ENCODE measurements around the gene ALDH1L1. TPM values are rescaled to one million over a fixed set of nuclear protein-coding genes. Genes with fewer than 3 reads are reported as not detected.

Gene ALDH1L1
- total and polyA plus RNA-seq, 5 donors = 7.5 to 16.3 (median 11.0) TPM

- intact Hi-C loops (cut with DNase I) = no loop called here
- no peaks in the 10 kb centered on the region for H3K4me1 ChIP-seq (ENCODE audit: control insufficient read depth, insufficient read depth, low read length)
- no peaks in the 10 kb centered on the region for H3K27me3 ChIP-seq (ENCODE audit: control insufficient read depth, insufficient read depth)
- H3K9me3 ChIP-seq (ENCODE audit: control insufficient read depth, low read length) = no peaks in the 10 kb centered on the region
- no peak overlapping the region for H3K4me3 ChIP-seq (ENCODE audit: low read length)
- DNase-seq = no peak
- 87% methylated on average over 13 of the region's 13 CpGs for WGBS
- ATAC-seq = no peak
- H3K27ac ChIP-seq (ENCODE audit: low read length) = no peak overlapping the region
Measured at GRCh38 chr3:126109146-126109879, 71.1 kb downstream of the ALDH1L1 start.

- ATAC-seq (no peak), DNase-seq (no peak)
- Histone ChIP-seq H3K4me1 (ENCODE audit: control insufficient read depth, insufficient read depth, low read length) (no peaks in the 10 kb centered on the region), H3K4me3 (ENCODE audit: low read length) (no peak overlapping the region), H3K9me3 (ENCODE audit: control insufficient read depth, low read length) (no peaks in the 10 kb centered on the region), H3K27me3 (ENCODE audit: control insufficient read depth, insufficient read depth) (no peaks in the 10 kb centered on the region), H3K27ac (ENCODE audit: low read length) (no peak overlapping the region)
- intact Hi-C loops (cut with DNase I) = no loop called here
- 85% methylated on average over 5 of the region's 5 CpGs for WGBS
Measured at GRCh38 chr3:126108676-126109050, 71.7 kb downstream of the ALDH1L1 start.

GRCh38 chr3:126107957-126108675 lies 72.3 kb downstream of the ALDH1L1 start:
- DNase-seq = no peak
- 89% methylated on average over 8 of the region's 8 CpGs for WGBS
- intact Hi-C loops (cut with DNase I) = no loop called here
- Histone ChIP-seq H3K4me1 (ENCODE audit: control insufficient read depth, insufficient read depth, low read length) (no peaks in the 10 kb centered on the region), H3K27ac (ENCODE audit: low read length) (no peak overlapping the region), H3K9me3 (ENCODE audit: control insufficient read depth, low read length) (no peaks in the 10 kb centered on the region), H3K4me3 (ENCODE audit: low read length) (no peak overlapping the region), H3K27me3 (ENCODE audit: control insufficient read depth, insufficient read depth) (no peaks in the 10 kb centered on the region)
- ATAC-seq = no peak

GRCh38 chr3:126107203-126107939 lies 73.0 kb downstream of the ALDH1L1 start:
- 89% methylated on average over 17 of the region's 17 CpGs for WGBS
- ATAC-seq (no peak), DNase-seq (no peak)
- Histone ChIP-seq H3K9me3 (ENCODE audit: control insufficient read depth, low read length) (no peaks in the 10 kb centered on the region), H3K4me3 (ENCODE audit: low read length) (no peak overlapping the region), H3K27ac (ENCODE audit: low read length) (no peak overlapping the region), H3K27me3 (ENCODE audit: control insufficient read depth, insufficient read depth) (no peaks in the 10 kb centered on the region), H3K4me1 (ENCODE audit: control insufficient read depth, insufficient read depth, low read length) (peaks cover 7% of the 10 kb centered on the region)
- intact Hi-C loops (cut with DNase I) = no loop called here

- no peak overlapping the region for H3K4me3 ChIP-seq (ENCODE audit: low read length)
- H3K27ac ChIP-seq (ENCODE audit: low read length) = no peak overlapping the region
- peaks cover 11% of the 10 kb centered on the region for H3K4me1 ChIP-seq (ENCODE audit: control insufficient read depth, insufficient read depth, low read length)
- no peak for DNase-seq
- 92% methylated on average over 21 of the region's 21 CpGs for WGBS
- no peaks in the 10 kb centered on the region for H3K9me3 ChIP-seq (ENCODE audit: control insufficient read depth, low read length)
- intact Hi-C loops (cut with DNase I) = no loop called here
- no peaks in the 10 kb centered on the region for H3K27me3 ChIP-seq (ENCODE audit: control insufficient read depth, insufficient read depth)
- no peak for ATAC-seq
Measured at GRCh38 chr3:126106336-126107202, 73.8 kb downstream of the ALDH1L1 start.

GRCh38 chr3:126105691-126106187 lies 74.6 kb downstream of the ALDH1L1 start:
- Histone ChIP-seq H3K27me3 (ENCODE audit: control insufficient read depth, insufficient read depth) (no peaks in the 10 kb centered on the region), H3K4me3 (ENCODE audit: low read length) (no peak overlapping the region), H3K27ac (ENCODE audit: low read length) (no peak overlapping the region), H3K4me1 (ENCODE audit: control insufficient read depth, insufficient read depth, low read length) (peaks cover 11% of the 10 kb centered on the region), H3K9me3 (ENCODE audit: control insufficient read depth, low read length) (no peaks in the 10 kb centered on the region)
- DNase-seq = no peak
- WGBS = 88% methylated on average over 16 of the region's 16 CpGs
- intact Hi-C loops (cut with DNase I) = no loop called here
- ATAC-seq = no peak

- Histone ChIP-seq H3K4me3 (ENCODE audit: low read length) (no peak overlapping the region), H3K27me3 (ENCODE audit: control insufficient read depth, insufficient read depth) (no peaks in the 10 kb centered on the region), H3K4me1 (ENCODE audit: control insufficient read depth, insufficient read depth, low read length) (peaks cover 11% of the 10 kb centered on the region), H3K9me3 (ENCODE audit: control insufficient read depth, low read length) (no peaks in the 10 kb centered on the region), H3K27ac (ENCODE audit: low read length) (no peak overlapping the region)
- 86% methylated on average over 15 of the region's 15 CpGs for WGBS
- intact Hi-C loops (cut with DNase I) = no loop called here
- DNase-seq (no peak), ATAC-seq (no peak)
Measured at GRCh38 chr3:126104742-126105605, 75.4 kb downstream of the ALDH1L1 start.

GRCh38 chr3:126104028-126104635 lies 76.3 kb downstream of the ALDH1L1 start:
- intact Hi-C loops (cut with DNase I) = no loop called here
- H3K4me3 ChIP-seq (ENCODE audit: low read length) = no peak overlapping the region
- H3K9me3 ChIP-seq (ENCODE audit: control insufficient read depth, low read length) = no peaks in the 10 kb centered on the region
- H3K4me1 ChIP-seq (ENCODE audit: control insufficient read depth, insufficient read depth, low read length) = peaks cover 11% of the 10 kb centered on the region
- no peak for DNase-seq
- WGBS = 88% methylated on average over 7 of the region's 7 CpGs
- no peak for ATAC-seq
- no peak overlapping the region for H3K27ac ChIP-seq (ENCODE audit: low read length)
- no peaks in the 10 kb centered on the region for H3K27me3 ChIP-seq (ENCODE audit: control insufficient read depth, insufficient read depth)

- peak in 1 of 3 donors; percentile 43 for DNase-seq
- Histone ChIP-seq H3K4me1 (ENCODE audit: control insufficient read depth, insufficient read depth, low read length) (peaks cover 11% of the 10 kb centered on the region), H3K27ac (ENCODE audit: low read length) (peak overlapping the region; percentile 57), H3K27me3 (ENCODE audit: control insufficient read depth, insufficient read depth) (no peaks in the 10 kb centered on the region), H3K9me3 (ENCODE audit: control insufficient read depth, low read length) (no peaks in the 10 kb centered on the region), H3K4me3 (ENCODE audit: low read length) (no peak overlapping the region)
- 84% methylated on average over 22 of the region's 22 CpGs for WGBS
- ATAC-seq = no peak
- intact Hi-C loops (cut with DNase I) = no loop called here
Measured at GRCh38 chr3:126103121-126104027, 77.0 kb downstream of the ALDH1L1 start.
